Loucy (cell line): Measurements from ENCODE around the gene COL27A1.

Source experiments
- CTCF ChIP-seq: fragments of 200-600 bp; sonication (generic); conservative IDR thresholded peaks from 2 replicates; pipeline ENCODE4 v1.5.1; 2014; ENCODE audit warnings: mild to moderate bottlenecking, antibody characterized with exemption, low read length
- EZH2phosphoT487 ChIP-seq: fragments of 200-600 bp; IDR thresholded peaks from 2 replicates; pipeline ENCODE4 v1.6.1; 2018; ENCODE audit warnings: antibody characterized with exemption, mild to moderate bottlenecking, moderate library complexity, borderline replicate concordance

DNA sequence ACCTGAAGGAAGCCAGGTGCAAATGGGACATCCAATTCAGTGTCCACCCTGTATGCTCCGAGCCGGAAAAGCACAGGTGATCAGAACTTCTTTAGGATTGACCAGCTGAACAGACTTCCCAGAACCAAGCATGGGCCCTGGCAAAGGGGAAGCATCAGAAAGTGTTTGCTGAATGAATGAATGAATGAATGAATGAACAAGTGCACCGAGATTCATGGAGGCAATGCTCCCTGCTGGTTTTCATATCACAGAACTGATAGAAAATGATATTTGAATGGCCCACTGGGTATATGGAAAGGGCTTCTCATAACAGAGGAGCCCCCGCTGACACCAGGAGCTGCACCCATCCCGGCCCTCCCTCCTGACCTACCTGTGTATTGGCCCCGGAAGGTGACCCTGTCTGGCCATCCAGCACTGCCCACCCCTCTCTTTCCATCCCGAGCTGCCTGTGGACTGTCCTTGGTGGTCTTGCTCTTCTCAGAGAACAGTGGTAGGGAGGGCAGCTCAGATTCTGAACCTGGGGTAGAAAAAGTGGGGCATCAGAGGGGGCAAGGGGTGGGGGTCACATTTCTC lies 190.2 kb downstream of the COL27A1 start:
- TF ChIP-seq CTCF (no peak), EZH2phosphoT487 (no peak)
